ENCODE results near the gene KCNE5.
"Not testable (repeated sequence)": the region's sequence is repeated elsewhere in the genome, so short reads cannot be mapped to it uniquely, and the experiment has no call there.

Gene KCNE5

DNA sequence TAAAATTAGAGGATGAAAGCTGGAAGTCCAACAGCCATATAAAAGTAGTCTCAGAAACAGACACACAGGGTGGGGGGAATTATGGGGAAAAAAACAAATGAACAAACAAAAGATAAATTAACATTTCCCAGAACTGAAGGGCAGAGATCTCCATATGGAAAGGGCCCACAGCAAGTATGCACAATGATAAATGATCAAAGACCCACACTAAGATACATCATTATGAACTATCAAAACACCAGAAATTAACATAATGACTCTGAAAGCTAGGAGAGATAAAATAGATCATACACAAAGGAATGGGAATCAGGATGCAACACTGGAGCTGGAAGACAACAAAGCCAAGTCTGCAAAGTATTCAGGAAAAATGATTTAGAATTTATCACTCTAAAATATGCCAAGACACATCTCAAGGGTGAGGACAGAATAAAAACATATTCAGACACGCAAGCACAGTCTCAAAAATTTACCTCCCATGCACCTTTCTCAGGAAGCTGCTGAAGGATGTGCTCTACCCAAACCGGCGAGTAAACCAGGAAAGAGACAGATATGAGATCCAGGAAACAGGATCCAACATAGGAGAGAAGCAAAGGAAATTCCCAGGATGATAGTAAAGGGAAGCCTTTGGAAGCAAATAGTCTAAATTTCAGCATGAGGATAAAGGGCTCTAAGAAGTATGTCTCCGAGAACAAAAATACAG is 30.7 kb upstream of the KCNE5 start:
- Histone ChIP-seq H2AFZ (ENCODE audit: low read depth, low read length) (no peak overlapping the region), H3K79me2 (ENCODE audit: low read length) (no peaks in the 10 kb centered on the region), H3K4me2 (ENCODE audit: low read length) (no peak overlapping the region), H3K36me3 (replicated peaks; ENCODE audit: low read depth, low read length) (peaks cover 30% of the 10 kb centered on the region), H3K27me3 (ENCODE audit: low read depth, low read length) (no peaks in the 10 kb centered on the region), H3K27ac (ENCODE audit: low read length) (no peak overlapping the region), H3K4me1 (ENCODE audit: low read length) (no peaks in the 10 kb centered on the region), H3K9ac (ENCODE audit: low read length) (no peak overlapping the region), H4K20me1 (ENCODE audit: insufficient read depth, low read length) (no peaks in the 10 kb centered on the region), H3K4me3 (ENCODE audit: low read length) (no peak overlapping the region), H3K9me3 (ENCODE audit: insufficient read depth, low read length) (no peaks in the 10 kb centered on the region)
- TF ChIP-seq, protein P1, sequence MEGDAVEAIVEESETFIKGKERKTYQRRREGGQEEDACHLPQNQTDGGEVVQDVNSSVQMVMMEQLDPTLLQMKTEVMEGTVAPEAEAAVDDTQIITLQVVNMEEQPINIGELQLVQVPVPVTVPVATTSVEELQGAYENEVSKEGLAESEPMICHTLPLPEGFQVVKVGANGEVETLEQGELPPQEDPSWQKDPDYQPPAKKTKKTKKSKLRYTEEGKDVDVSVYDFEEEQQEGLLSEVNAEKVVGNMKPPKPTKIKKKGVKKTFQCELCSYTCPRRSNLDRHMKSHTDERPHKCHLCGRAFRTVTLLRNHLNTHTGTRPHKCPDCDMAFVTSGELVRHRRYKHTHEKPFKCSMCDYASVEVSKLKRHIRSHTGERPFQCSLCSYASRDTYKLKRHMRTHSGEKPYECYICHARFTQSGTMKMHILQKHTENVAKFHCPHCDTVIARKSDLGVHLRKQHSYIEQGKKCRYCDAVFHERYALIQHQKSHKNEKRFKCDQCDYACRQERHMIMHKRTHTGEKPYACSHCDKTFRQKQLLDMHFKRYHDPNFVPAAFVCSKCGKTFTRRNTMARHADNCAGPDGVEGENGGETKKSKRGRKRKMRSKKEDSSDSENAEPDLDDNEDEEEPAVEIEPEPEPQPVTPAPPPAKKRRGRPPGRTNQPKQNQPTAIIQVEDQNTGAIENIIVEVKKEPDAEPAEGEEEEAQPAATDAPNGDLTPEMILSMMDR (IDR thresholded peaks at IDR 0.05; ENCODE audit: low read depth, low read length), result no peak
- no peak for TF ChIP-seq EZH2phosphoT487 (IDR thresholded peaks at IDR 0.05; ENCODE audit: low read depth)

DNA sequence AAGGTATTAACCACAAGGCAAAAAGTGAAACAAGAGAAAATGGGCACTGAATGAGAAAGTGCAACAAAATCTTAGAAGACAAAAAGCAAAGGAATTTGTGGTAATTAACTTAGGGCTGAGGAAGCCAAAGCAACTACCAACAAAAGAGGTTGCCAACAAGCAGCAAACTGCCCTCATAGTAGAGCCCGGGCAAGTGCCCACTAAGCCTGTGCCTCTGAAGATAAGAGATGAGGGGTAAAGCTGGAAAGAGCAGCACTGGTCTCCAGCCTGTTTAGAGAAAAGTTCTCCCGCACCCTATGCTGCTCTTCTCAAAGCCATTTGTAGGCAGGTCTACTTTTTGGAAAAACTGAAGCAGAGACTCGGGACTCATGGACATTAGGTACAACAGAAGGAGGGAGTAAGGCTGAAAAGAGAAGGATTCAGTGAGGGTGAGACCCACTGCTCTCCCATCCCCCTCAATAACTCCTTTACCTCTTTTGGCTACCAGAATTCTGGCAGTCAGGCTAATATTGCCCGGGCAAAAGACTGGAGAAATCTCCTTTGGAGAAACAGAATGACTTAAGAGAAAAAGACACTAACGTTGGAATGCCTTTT is 29.6 kb upstream of the KCNE5 start:
- Histone ChIP-seq H3K9me3 (ENCODE audit: insufficient read depth, low read length) (no peaks in the 10 kb centered on the region), H3K27me3 (ENCODE audit: low read depth, low read length) (no peaks in the 10 kb centered on the region), H3K27ac (ENCODE audit: low read length) (no peak overlapping the region), H3K4me3 (ENCODE audit: low read length) (no peak overlapping the region), H4K20me1 (ENCODE audit: insufficient read depth, low read length) (no peaks in the 10 kb centered on the region), H3K9ac (ENCODE audit: low read length) (no peak overlapping the region), H3K4me2 (ENCODE audit: low read length) (no peak overlapping the region), H3K36me3 (replicated peaks; ENCODE audit: low read depth, low read length) (peaks cover 20% of the 10 kb centered on the region), H2AFZ (ENCODE audit: low read depth, low read length) (no peak overlapping the region), H3K79me2 (ENCODE audit: low read length) (no peaks in the 10 kb centered on the region), H3K4me1 (ENCODE audit: low read length) (no peaks in the 10 kb centered on the region)
- TF ChIP-seq, protein P1 (IDR thresholded peaks at IDR 0.05; ENCODE audit: low read depth, low read length), result no peak
- no peak for TF ChIP-seq EZH2phosphoT487 (IDR thresholded peaks at IDR 0.05; ENCODE audit: low read depth)

DNA sequence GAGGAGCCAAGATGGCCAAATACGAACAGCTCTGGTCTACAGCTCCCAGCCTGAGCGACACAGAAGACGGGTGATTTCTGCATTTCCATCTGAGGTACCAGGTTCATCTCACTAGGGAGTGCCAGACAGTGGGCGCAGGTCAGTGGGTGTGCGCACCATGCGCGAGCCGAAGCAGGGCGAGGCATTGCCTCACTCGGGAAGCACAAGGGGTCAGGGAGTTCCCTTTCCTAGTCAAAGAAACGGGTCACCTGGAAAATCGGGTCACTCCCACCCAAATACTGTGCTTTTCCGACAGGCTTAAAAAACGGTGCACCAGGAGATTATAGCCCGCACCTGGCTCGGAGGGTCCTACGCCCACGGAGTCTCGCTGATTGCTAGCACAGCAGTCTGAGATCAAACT is 19.7 kb upstream of the KCNE5 start:
- not testable (repeated sequence) for H3K27ac ChIP-seq (ENCODE audit: low read length); H3K9ac ChIP-seq (ENCODE audit: low read length); H3K36me3 ChIP-seq (replicated peaks; ENCODE audit: low read depth, low read length); H3K4me2 ChIP-seq (ENCODE audit: low read length); H3K79me2 ChIP-seq (ENCODE audit: low read length); H4K20me1 ChIP-seq (ENCODE audit: insufficient read depth, low read length); H3K27me3 ChIP-seq (ENCODE audit: low read depth, low read length); H3K4me3 ChIP-seq (ENCODE audit: low read length); H3K9me3 ChIP-seq (ENCODE audit: insufficient read depth, low read length); H2AFZ ChIP-seq (ENCODE audit: low read depth, low read length)
- H3K4me1 ChIP-seq (ENCODE audit: low read length), result peaks cover 21% of the 10 kb centered on the region

DNA sequence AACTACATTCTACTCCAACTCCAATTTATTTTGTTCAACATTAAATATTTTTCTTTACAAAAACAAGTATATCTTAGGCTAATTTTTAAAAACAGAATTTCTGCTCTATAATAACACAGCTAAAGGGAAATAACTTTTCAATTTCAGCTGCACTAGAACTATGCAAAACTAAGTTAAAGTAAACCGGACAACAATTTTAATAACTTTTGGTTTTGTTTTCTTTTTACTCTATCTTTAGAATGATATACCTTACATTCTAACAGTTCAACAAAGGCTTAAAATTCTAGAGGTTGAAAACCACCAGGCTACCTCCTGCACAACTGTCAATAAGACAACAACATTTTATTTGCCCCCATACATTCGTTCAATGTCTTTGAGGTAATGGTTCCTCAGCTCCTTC is 18.7 kb upstream of the KCNE5 start:
- peak overlapping the region; percentile 48 for H3K4me2 ChIP-seq (ENCODE audit: low read length)
- no peaks in the 10 kb centered on the region for H3K79me2 ChIP-seq (ENCODE audit: low read length)
- no peaks in the 10 kb centered on the region for H4K20me1 ChIP-seq (ENCODE audit: insufficient read depth, low read length)
- no peak overlapping the region for H2AFZ ChIP-seq (ENCODE audit: low read depth, low read length)
- H3K4me1 ChIP-seq (ENCODE audit: low read length), result peaks cover 21% of the 10 kb centered on the region
- TF ChIP-seq EZH2phosphoT487 (IDR thresholded peaks at IDR 0.05; ENCODE audit: low read depth), result no peak
- TF ChIP-seq, protein P1 (IDR thresholded peaks at IDR 0.05; ENCODE audit: low read depth, low read length), result no peak
- peaks cover 8% of the 10 kb centered on the region for H3K36me3 ChIP-seq (replicated peaks; ENCODE audit: low read depth, low read length)
- no peak overlapping the region for H3K9ac ChIP-seq (ENCODE audit: low read length)
- peak overlapping the region; percentile 62 for H3K27ac ChIP-seq (ENCODE audit: low read length)
- no peaks in the 10 kb centered on the region for H3K9me3 ChIP-seq (ENCODE audit: insufficient read depth, low read length)
- H3K27me3 ChIP-seq (ENCODE audit: low read depth, low read length), result no peaks in the 10 kb centered on the region
- H3K4me3 ChIP-seq (ENCODE audit: low read length), result peak overlapping the region; percentile 19; the same call in 1 of the 2 replicates
